ENCODE data around the gene TBC1D22A.
"Not testable (repeated sequence)": the region's sequence is repeated elsewhere in the genome, so short reads cannot be mapped to it uniquely, and the experiment has no call there.

TBC1D22A gene

GRCh38 chr22:47116426-47117341 lies 354.2 kb downstream of the TBC1D22A start:
- intact Hi-C loops (cut with DNase I; ENCODE audit: low total_unique reads) = no loop called here
- Histone ChIP-seq H3K9me3 (no peaks in the 10 kb centered on the region), H3K27me3 (no peaks in the 10 kb centered on the region), H3K4me3 (no peak overlapping the region), H3K27ac (no peak overlapping the region), H3K4me1 (no peaks in the 10 kb centered on the region), H3K36me3 (peaks cover 4 to 20% (median 13%) of the 10 kb centered on the region in 3 donors)
- no peak for TF ChIP-seq CTCF (IDR thresholded peaks at IDR 0.05)
- peak in 1 of 2 donors; percentile 53 for DNase-seq

DNA sequence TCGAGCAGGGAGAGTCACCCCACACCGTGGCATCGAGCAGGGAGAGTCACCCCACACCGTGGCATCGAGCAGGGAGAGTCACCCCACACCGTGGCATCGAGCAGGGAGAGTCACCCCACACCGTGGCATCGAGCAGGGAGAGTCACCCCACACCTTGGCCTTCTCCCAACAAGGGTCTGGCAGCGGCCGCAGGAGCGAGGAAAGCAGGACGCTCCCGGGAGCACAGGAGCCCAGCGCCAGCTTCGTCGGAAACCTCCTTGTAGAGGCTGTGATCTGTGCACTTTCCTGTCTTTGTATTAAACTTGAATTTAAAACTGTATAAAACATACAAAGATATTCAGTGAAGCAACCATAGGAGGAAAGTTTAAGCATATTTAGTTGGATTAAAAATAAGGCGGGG lies 355.0 kb downstream of the TBC1D22A start:
- peak in 1 of 2 donors; percentile 32 for DNase-seq
- H3K4me1 ChIP-seq; intact Hi-C loops (cut with DNase I; ENCODE audit: low total_unique reads); H3K27ac ChIP-seq; H3K4me3 ChIP-seq; H3K27me3 ChIP-seq; H3K9me3 ChIP-seq: not testable (repeated sequence)
- peaks cover 0 to 12% (median 7%) of the 10 kb centered on the region in 3 donors for H3K36me3 ChIP-seq

GRCh38 chr22:47119181-47119580 lies 356.7 kb downstream of the TBC1D22A start:
- Histone ChIP-seq H3K36me3 (no peaks in the 10 kb centered on the region), H3K27me3 (no peaks in the 10 kb centered on the region), H3K4me3 (no peak overlapping the region), H3K27ac (no peak overlapping the region), H3K4me1 (no peaks in the 10 kb centered on the region), H3K9me3 (no peaks in the 10 kb centered on the region)
- intact Hi-C loops (cut with DNase I; ENCODE audit: low total_unique reads) = no loop called here
- DNase-seq = peak in 1 of 2 donors; percentile 20
- TF ChIP-seq CTCF (IDR thresholded peaks at IDR 0.05) = no peak

- no peaks in the 10 kb centered on the region for H3K27me3 ChIP-seq
- intact Hi-C loops (cut with DNase I; ENCODE audit: low total_unique reads) = no loop called here
- H3K36me3 ChIP-seq = no peaks in the 10 kb centered on the region
- no peak overlapping the region for H3K27ac ChIP-seq
- no peak for TF ChIP-seq CTCF (IDR thresholded peaks at IDR 0.05)
- peak in 1 of 2 donors; percentile 19 for DNase-seq
- H3K4me1 ChIP-seq = no peaks in the 10 kb centered on the region
- H3K4me3 ChIP-seq = no peak overlapping the region
- no peaks in the 10 kb centered on the region for H3K9me3 ChIP-seq
These were observed 357.9 kb downstream of the TBC1D22A start for GRCh38 chr22:47120399-47120798.

GRCh38 chr22:47121791-47122190 lies 359.3 kb downstream of the TBC1D22A start:
- intact Hi-C loops (cut with DNase I; ENCODE audit: low total_unique reads) = no loop called here
- no peak for TF ChIP-seq CTCF (IDR thresholded peaks at IDR 0.05)
- no peaks in the 10 kb centered on the region for H3K9me3 ChIP-seq
- H3K4me1 ChIP-seq = no peaks in the 10 kb centered on the region
- H3K4me3 ChIP-seq = no peak overlapping the region
- no peak overlapping the region for H3K27ac ChIP-seq
- H3K27me3 ChIP-seq = no peaks in the 10 kb centered on the region
- H3K36me3 ChIP-seq = no peaks in the 10 kb centered on the region
- peak in 1 of 2 donors; percentile 25 for DNase-seq

GRCh38 chr22:47122441-47123000 lies 360.1 kb downstream of the TBC1D22A start:
- H3K4me3 ChIP-seq = no peak overlapping the region
- H3K27ac ChIP-seq = no peak overlapping the region
- H3K36me3 ChIP-seq = no peaks in the 10 kb centered on the region
- no peaks in the 10 kb centered on the region for H3K9me3 ChIP-seq
- H3K27me3 ChIP-seq = no peaks in the 10 kb centered on the region
- H3K4me1 ChIP-seq = no peaks in the 10 kb centered on the region
- no peak for TF ChIP-seq CTCF (IDR thresholded peaks at IDR 0.05)
- intact Hi-C loops (cut with DNase I; ENCODE audit: low total_unique reads) = no loop called here
- peak in 1 of 2 donors; percentile 31 for DNase-seq
